ENCODE data around the gene GRIN3A. TPM values are rescaled to one million over a fixed set of nuclear protein-coding genes. Genes with fewer than 3 reads are reported as not detected.
"Not testable (repeated sequence)": the region's sequence is repeated elsewhere in the genome, so short reads cannot be mapped to it uniquely, and the experiment has no call there.

GRIN3A gene
- total RNA-seq, 1 donor from 2014 or later, result not detected

GRCh38 chr9:101579711-101580545 lies 158.5 kb downstream of the GRIN3A start:
- DNase-seq (ENCODE audit: low read depth), result no peak

- peak; percentile 28 for DNase-seq (ENCODE audit: low read depth)
These were observed 160.1 kb downstream of the GRIN3A start for GRCh38 chr9:101578378-101578777.

- no peak for DNase-seq (ENCODE audit: low read depth)
These were observed 163.6 kb downstream of the GRIN3A start for GRCh38 chr9:101574731-101575333.

GRCh38 chr9:101572316-101572715 lies 166.1 kb downstream of the GRIN3A start:
- DNase-seq (ENCODE audit: low read depth), result no peak

GRCh38 chr9:101571114-101571513 lies 167.3 kb downstream of the GRIN3A start:
- DNase-seq (ENCODE audit: low read depth), result no peak

- DNase-seq (ENCODE audit: low read depth), result no peak
These were observed 168.5 kb downstream of the GRIN3A start for GRCh38 chr9:101569741-101570501.

GRCh38 chr9:101567725-101568350 lies 170.6 kb downstream of the GRIN3A start:
- no peak for DNase-seq (ENCODE audit: low read depth)

GRCh38 chr9:101566904-101567724 lies 171.3 kb downstream of the GRIN3A start:
- DNase-seq (ENCODE audit: low read depth), result peak; percentile 49

GRCh38 chr9:101564252-101564651 lies 174.2 kb downstream of the GRIN3A start:
- DNase-seq (ENCODE audit: low read depth), result peak; percentile 77

- peak; percentile 31 for DNase-seq (ENCODE audit: low read depth)
These were observed 175.5 kb downstream of the GRIN3A start for GRCh38 chr9:101562966-101563365.

GRCh38 chr9:101561740-101562139 lies 176.7 kb downstream of the GRIN3A start:
- DNase-seq (ENCODE audit: low read depth), result no peak

GRCh38 chr9:101549472-101550098 lies 188.9 kb downstream of the GRIN3A start:
- not testable (repeated sequence) for DNase-seq (ENCODE audit: low read depth)

GRCh38 chr9:101543098-101543735 lies 195.2 kb downstream of the GRIN3A start:
- no peak for DNase-seq (ENCODE audit: low read depth)

- no peak for DNase-seq (ENCODE audit: low read depth)
These were observed 198.4 kb downstream of the GRIN3A start for GRCh38 chr9:101540069-101540468.

GRCh38 chr9:101536938-101537337 lies 201.5 kb downstream of the GRIN3A start:
- peak; percentile 57 for DNase-seq (ENCODE audit: low read depth)

GRCh38 chr9:101536351-101536750 lies 202.1 kb downstream of the GRIN3A start:
- DNase-seq (ENCODE audit: low read depth), result no peak

- peak; percentile 100 for DNase-seq (ENCODE audit: low read depth)
These were observed 204.9 kb downstream of the GRIN3A start, which contains the start of gene RNF20 for GRCh38 chr9:101533334-101534204. Gene RNF20, plus strand, starts transcription at chr9:101533853. Its CDS starts 1,571 bp downstream, at chr9:101535424.

- peak; percentile 82 for DNase-seq (ENCODE audit: low read depth)
These were observed 208.3 kb downstream of the GRIN3A start for GRCh38 chr9:101530076-101530711.

Data from myocyte (in vitro differentiated cells).